Measurements from ENCODE around the gene DDX24.

DNA sequence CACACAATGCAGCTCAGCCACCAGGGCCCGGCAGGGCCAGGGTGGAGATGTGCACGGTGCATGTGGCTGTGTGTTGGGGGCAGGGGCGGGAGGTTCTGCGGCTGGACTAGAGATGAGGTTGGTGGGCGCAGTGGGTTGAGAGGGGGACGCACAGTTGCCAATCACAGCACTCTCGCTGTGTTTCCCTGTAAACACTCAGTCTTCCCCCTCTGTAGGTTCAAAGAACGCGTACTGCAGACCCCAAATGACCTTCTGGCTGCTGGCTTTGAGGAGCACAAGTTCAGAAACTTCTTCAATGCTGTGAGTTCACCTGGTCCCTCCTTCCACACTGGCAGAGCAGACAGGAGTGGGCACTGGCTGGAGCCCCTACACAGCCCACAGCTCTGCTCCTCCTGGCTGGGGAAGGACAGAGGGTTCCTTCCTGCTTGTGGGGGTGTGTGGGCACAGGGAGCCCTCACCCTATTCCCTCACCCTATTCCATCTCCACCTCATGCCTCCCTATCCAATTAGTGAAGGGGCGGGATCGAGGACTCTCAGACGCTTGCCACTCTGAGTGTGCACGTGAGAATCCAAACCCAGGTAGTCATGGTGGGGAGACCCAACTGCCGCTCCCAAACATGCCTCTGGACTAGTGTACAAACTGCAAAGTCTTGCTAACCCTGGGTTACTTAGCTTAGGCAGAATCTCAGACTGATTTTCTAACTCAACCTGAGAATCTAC, 37.1 kb downstream of the DDX24 start:
- no peak for TF ChIP-seq EZH2 (IDR thresholded peaks at IDR 0.05; ENCODE audit: insufficient read depth, poor library complexity, severe bottlenecking)
- TF ChIP-seq EZH2phosphoT487 (IDR thresholded peaks at IDR 0.05; ENCODE audit: insufficient read depth, low read depth): no peak
